HCT116 (cell line): ENCODE data around the gene SDF4. TPM values are rescaled to one million over a fixed set of nuclear protein-coding genes. Genes with fewer than 3 reads are reported as not detected.
A peak's percentile ranks its signal among the peaks of the same experiment; 100 is the strongest.

Experiments used
- ATAC-seq: fragments of 200-7000 bp; cut with Tn5 transposase; 2 replicates; pipeline ENCODE4 v1.9.1; 2020; ENCODE audit warnings: mild to moderate bottlenecking, moderate library complexity
- BruUV-seq: library from RNA; stranded (reverse); fragments of 400-500 nt; replicated peaks from 2 replicates; lab custom pipeline; 2021; lab: Mats Ljungman, UMichigan
- CTCF ChIA-PET: fragments of 300-600 bp; sonication (Branson Sonifier 250); formaldehyde crosslinking; loops from one replicate; lab custom pipeline; 2021; ENCODE audit warnings: antibody characterized with exemption; lab: Charles Lee
- POLR2A ChIA-PET: fragments of 300-600, 350-600 bp; sonication (Branson Sonifier 250); formaldehyde crosslinking; loops from one replicate; lab custom pipeline; 2021; ENCODE audit warnings: antibody characterized with exemption; lab: Charles Lee
- RAD21 ChIA-PET, 2 experiments: fragments of 300-600 bp; sonication (Branson Sonifier 250); formaldehyde crosslinking; loops; one replicate each; lab custom pipeline; 2023; ENCODE audit warnings: low total read pairs in 2 of 2; ENCODE audit not compliant: uncharacterized antibody in 2 of 2, unreplicated experiment in 2 of 2, low non-redundant PET in 1 of 2; lab: Charles Lee
- DNase-seq: peaks from one replicate; pipeline ENCODE4 v3.0.0-alpha.2; 2010; ENCODE audit warnings: low read depth, low spot score
- H2AFZ ChIP-seq: fragments of 200-600 bp; shearing (Covaris generic), sonication (generic); 2 replicates; pipeline ENCODE4 v1.6.1; 2017; ENCODE audit warnings: low read depth, mixed run types, mixed read lengths, antibody characterized with exemption, low read length; ENCODE audit not compliant: poor library complexity, severe bottlenecking
- H3K27ac ChIP-seq: 2 replicates; pipeline ENCODE4 v1.5.1; 2012; ENCODE audit warnings: low read depth, low read length
- H3K27me3 ChIP-seq: fragments of 200-600 bp; sonication (generic); 2 replicates; pipeline ENCODE4 v1.6.1; 2016; ENCODE audit warnings: mixed run types, low read length, mixed read lengths; ENCODE audit not compliant: insufficient read depth
- H3K36me3 ChIP-seq, 2 experiments: fragments of 200-500 bp in 1 of 2; fragments of 200-600 bp in 1 of 2; sonication (Bioruptor generic) in 1 of 2; sonication (generic) in 1 of 2; 2 replicates each; pipeline versions ENCODE4 v1.5.1 to v1.6.1; 2014 to 2016; ENCODE audit warnings: low read length in 2 of 2, inconsistent platforms in 1 of 2, mixed read lengths in 1 of 2, mixed run types in 1 of 2; ENCODE audit not compliant: insufficient read depth in 2 of 2, control insufficient read depth in 1 of 2
- H3K4me1 ChIP-seq, 2 experiments: fragments of 200-600 bp in 1 of 2; sonication (generic) in 1 of 2; 2 replicates each; pipeline versions ENCODE4 v1.5.1 to v1.6.1; 2012 to 2017; ENCODE audit warnings: low read length in 2 of 2, inconsistent platforms in 1 of 2, mild to moderate bottlenecking in 1 of 2, mixed read lengths in 1 of 2, mixed run types in 1 of 2, moderate library complexity in 1 of 2; ENCODE audit not compliant: insufficient read depth in 2 of 2, control insufficient read depth in 1 of 2
- H3K4me2 ChIP-seq: fragments of 200-600 bp; sonication (generic); 2 replicates; pipeline ENCODE4 v1.6.1; 2017; ENCODE audit warnings: mixed run types, low read length, mixed read lengths
- H3K4me3 ChIP-seq, 2 experiments: fragments of 200-600 bp in 1 of 2; sonication (generic) in 1 of 2; replicated peaks in 1 of 2; 2 replicates each; pipeline ENCODE4 v1.5.1; 2011 to 2016; ENCODE audit warnings: low read length in 2 of 2, control low read depth in 1 of 2, low read depth in 1 of 2, mild to moderate bottlenecking in 1 of 2, mixed read lengths in 1 of 2, mixed run types in 1 of 2
- H3K79me2 ChIP-seq: fragments of 200-600 bp; sonication (generic); 2 replicates; pipeline ENCODE4 v1.6.1; 2017; ENCODE audit warnings: mild to moderate bottlenecking, mixed run types, low read length, moderate library complexity, mixed read lengths; ENCODE audit not compliant: insufficient read depth
- H3K9ac ChIP-seq: fragments of 200-600 bp; sonication (generic); 2 replicates; pipeline ENCODE4 v1.6.1; 2016; ENCODE audit warnings: low read length, mixed read lengths
- H3K9me2 ChIP-seq: fragments of 200-600 bp; sonication (generic), shearing (Covaris generic); 2 replicates; pipeline ENCODE4 v1.6.1; 2017; ENCODE audit warnings: mixed run types, mild to moderate bottlenecking, moderate library complexity; ENCODE audit not compliant: insufficient read depth
- H3K9me3 ChIP-seq, 2 experiments: fragments of 200-500 bp in 1 of 2; fragments of 200-600 bp in 1 of 2; sonication (Bioruptor generic) in 1 of 2; sonication (generic) in 1 of 2; 2 replicates each; pipeline ENCODE4 v1.6.1; 2014 to 2017; ENCODE audit warnings: low read length in 2 of 2, mixed read lengths in 2 of 2, inconsistent platforms in 1 of 2, low read depth in 1 of 2, mild to moderate bottlenecking in 1 of 2, mixed run types in 1 of 2, moderate library complexity in 1 of 2; ENCODE audit not compliant: control insufficient read depth in 1 of 2, insufficient read depth in 1 of 2
- H4K20me1 ChIP-seq: fragments of 200-600 bp; sonication (generic), shearing (Covaris generic); 2 replicates; pipeline ENCODE4 v1.6.1; 2017; ENCODE audit warnings: mixed run types, mild to moderate bottlenecking, moderate library complexity; ENCODE audit not compliant: insufficient read depth
- CTCF ChIP-seq, 3 experiments: fragments of 200-600 bp in 1 of 3; sonication (generic) in 1 of 3; IDR thresholded peaks in 2 of 3; conservative IDR thresholded peaks in 1 of 3; 2 replicates each; pipeline ENCODE4 v1.5.1; 2012 to 2017; ENCODE audit warnings: low read depth in 2 of 3, low read length in 2 of 3, antibody characterized with exemption in 1 of 3, borderline replicate concordance in 1 of 3, control low read depth in 1 of 3, mild to moderate bottlenecking in 1 of 3, mixed read lengths in 1 of 3, mixed run types in 1 of 3, moderate library complexity in 1 of 3; ENCODE audit not compliant: insufficient read depth in 1 of 3
- MAX ChIP-seq: IDR thresholded peaks from 2 replicates; pipeline ENCODE4 v1.6.1; 2012
- POLR2A ChIP-seq: IDR thresholded peaks from 2 replicates; pipeline ENCODE4 v1.7.0; 2011; ENCODE audit warnings: borderline replicate concordance; ENCODE audit not compliant: insufficient read depth, insufficient read length; ENCODE audit errors: extremely low read depth
- POLR2AphosphoS5 ChIP-seq: IDR thresholded peaks from 2 replicates; pipeline ENCODE4 v1.6.1; 2011; ENCODE audit warnings: mild to moderate bottlenecking, low read depth, low read length, moderate library complexity
- YY1 ChIP-seq: IDR thresholded peaks from 2 replicates; pipeline ENCODE4 v1.6.1; 2011; ENCODE audit warnings: low read length, low read depth, moderate library complexity, mild to moderate bottlenecking; ENCODE audit not compliant: insufficient replicate concordance; ENCODE audit errors: extremely low read depth
- intact Hi-C: fragments of 100-400 bp; cut with micrococcal nuclease; formaldehyde crosslinking; loops from 2 replicates; pipeline ENCODE4 v1.10.0; 2022
- total RNA-seq: library from RNA; stranded (reverse); gene quantifications from one replicate; pipeline ENCODE4 v1.2.1, GENCODE V29; 2021; ENCODE audit not compliant: unreplicated experiment

Gene SDF4
- total RNA-seq, 1 experiment from 2014 or later, result 133 TPM

DNA sequence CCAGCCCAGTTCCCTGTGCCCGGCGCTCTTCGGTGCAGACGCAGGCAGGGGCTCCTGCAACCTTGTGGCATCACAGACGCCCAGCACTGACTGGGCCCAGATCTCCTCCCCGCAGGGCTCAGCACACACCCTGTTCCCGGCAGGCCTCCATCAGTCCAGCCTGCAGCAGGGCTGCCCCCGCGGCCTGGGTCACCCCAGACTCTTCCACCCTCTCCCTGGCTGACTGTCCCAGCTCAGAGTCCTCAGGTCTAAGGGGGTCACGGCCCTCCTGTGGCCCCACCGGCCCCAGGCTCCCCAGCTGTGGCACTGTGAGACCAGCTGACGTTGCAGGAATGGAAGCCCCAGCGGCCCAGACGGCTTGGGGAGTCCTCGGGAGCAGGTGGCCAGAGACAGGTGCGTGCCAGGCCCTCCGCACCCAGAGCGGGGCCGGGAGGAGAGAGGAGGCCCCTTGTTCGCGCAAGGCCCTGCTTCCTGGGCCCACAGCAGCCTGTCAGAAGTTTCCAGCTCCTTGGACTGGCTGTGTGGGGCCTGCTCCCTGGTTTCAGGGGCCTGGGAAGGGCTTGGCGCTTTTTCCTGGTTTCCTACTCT, 4.5 kb upstream of the SDF4 start:
- no peak overlapping the region for H2AFZ ChIP-seq
- peaks cover 24% of the 10 kb centered on the region for H3K79me2 ChIP-seq
- H3K4me1 ChIP-seq, result peaks cover 9 to 30% of the 10 kb centered on the region in 2 experiments; a peak in 3 of 4 replicates
- intact Hi-C loops, result no loop called here
- H3K9me3 ChIP-seq, result no peaks in the 10 kb centered on the region
- no peaks in the 10 kb centered on the region for H3K36me3 ChIP-seq
- H3K4me3 ChIP-seq, result no peak overlapping the region
- ATAC-seq, result no peak
- no peak overlapping the region for H3K4me2 ChIP-seq
- H3K9ac ChIP-seq, result no peak overlapping the region
- no peak for TF ChIP-seq YY1
- no peak for TF ChIP-seq MAX
- TF ChIP-seq POLR2A, result peak; percentile 23
- TF ChIP-seq, all 23 proteins: peak for 1
- Histone ChIP-seq H4K20me1 (no peaks in the 10 kb centered on the region), H3K27ac (peak overlapping the region; percentile 6; the same call in 1 of the 2 replicates), H3K27me3 (no peaks in the 10 kb centered on the region), H3K9me2 (no peaks in the 10 kb centered on the region)
- no TSS peak for BruUV-seq
- RAD21 ChIA-PET, result no interaction called here
- POLR2A ChIA-PET, result no interaction called here
- CTCF ChIA-PET, result no interaction called here
- DNase-seq, result no peak

DNA sequence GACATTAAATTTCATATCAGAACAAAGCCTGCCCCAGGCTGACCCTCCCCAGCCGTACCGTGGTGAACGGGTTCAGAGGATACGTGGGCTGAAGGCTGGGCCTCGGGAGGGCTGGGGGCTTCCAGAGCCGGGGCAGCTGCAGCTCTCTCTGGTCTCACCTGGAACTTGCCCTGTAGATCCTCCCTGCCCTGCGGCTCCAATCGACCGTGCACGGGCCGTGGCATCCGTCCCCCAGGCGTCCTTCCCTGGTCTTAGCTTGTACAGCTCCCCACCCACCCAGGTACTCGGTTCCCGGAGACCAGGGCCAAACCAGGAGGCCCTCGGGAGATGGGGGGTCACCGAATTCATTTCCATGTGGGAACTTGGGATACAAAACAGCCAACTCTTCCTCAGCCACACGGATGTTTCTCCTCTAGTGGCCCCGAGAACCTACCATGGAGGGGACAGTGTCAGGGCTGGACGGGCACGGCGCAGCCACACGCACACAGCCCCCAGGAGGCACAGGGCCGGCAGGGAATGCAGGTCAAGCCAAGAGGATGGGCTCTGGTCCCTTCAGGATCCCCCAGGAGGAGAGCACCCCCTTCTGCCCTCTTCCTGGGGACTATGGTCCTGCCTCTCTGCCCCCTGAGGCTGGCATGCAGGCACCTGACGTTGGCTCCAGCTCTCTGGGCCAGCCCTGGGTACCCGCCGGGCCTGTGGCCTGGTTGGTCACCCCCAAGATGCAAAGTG, 3.4 kb upstream of the SDF4 start:
- no peaks in the 10 kb centered on the region for H3K9me3 ChIP-seq
- no peak for ATAC-seq
- intact Hi-C loops, result no loop called here
- no peak for DNase-seq
- no peak overlapping the region for H2AFZ ChIP-seq
- H3K27ac ChIP-seq, result no peak overlapping the region
- TF ChIP-seq CTCF (IDR thresholded peaks at IDR 0.05 in 2 of 3, conservative IDR thresholded peaks at IDR 0.05 in 1 of 3; ENCODE audit: borderline replicate concordance in 1 of 3, insufficient read depth in 1 of 3, low read depth in 2 of 3, low read length in 2 of 3) (no peak), POLR2AphosphoS5 (0 out of 2 replicates have a peak, but pooled peaks have one; percentile 11)
- no TSS peak for BruUV-seq
- no peaks in the 10 kb centered on the region for H4K20me1 ChIP-seq
- H3K27me3 ChIP-seq, result no peaks in the 10 kb centered on the region
- peaks cover 35% of the 10 kb centered on the region for H3K79me2 ChIP-seq
- H3K36me3 ChIP-seq, result no peaks in the 10 kb centered on the region
- POLR2A ChIA-PET, result no interaction called here
- CTCF ChIA-PET, result no interaction called here
- peaks cover 10 to 36% of the 10 kb centered on the region in 2 experiments; a peak in 3 of 4 replicates for H3K4me1 ChIP-seq
- H3K9ac ChIP-seq, result no peak overlapping the region
- H3K4me2 ChIP-seq, result no peak overlapping the region
- RAD21 ChIA-PET, result no interaction called here
- no peaks in the 10 kb centered on the region for H3K9me2 ChIP-seq
- H3K4me3 ChIP-seq, result no peak overlapping the region
